ENCODE measurements around the gene TECR.

- TF ChIP-seq CTCF (IDR thresholded peaks at IDR 0.05) (no peak), POLR2A (IDR thresholded peaks at IDR 0.05) (no peak)
These were observed 12.0 kb upstream of the TECR start for GRCh38 chr19:14517446-14517839.

All from lower leg skin (tissue), 3 donors.